Fibroblast of lung (primary cell): Measurements from ENCODE around the gene CST3. TPM values are rescaled to one million over a fixed set of nuclear protein-coding genes. Genes with fewer than 3 reads are reported as not detected.

Source experiments
- DNase-seq, 2 donors: peaks; one replicate each; pipeline versions ENCODE4 v3.0.0 to v3.0.0-alpha.2; 2010; ENCODE audit warnings: low read depth in 2 of 2
- H2AFZ ChIP-seq: 2 replicates; pipeline ENCODE4 v1.5.1; 2012; ENCODE audit warnings: low read length, control low read depth, inconsistent platforms
- H3K27ac ChIP-seq: 2 replicates; pipeline ENCODE4 v1.5.1; 2011; ENCODE audit warnings: low read length, control low read depth; ENCODE audit not compliant: insufficient read depth
- H3K27me3 ChIP-seq: 2 replicates; pipeline ENCODE4 v1.5.1; 2011; ENCODE audit warnings: mild to moderate bottlenecking, low read length; ENCODE audit not compliant: control insufficient read depth, insufficient read depth
- H3K36me3 ChIP-seq: 2 replicates; pipeline ENCODE4 v1.5.1; 2011; ENCODE audit warnings: low read length; ENCODE audit not compliant: control insufficient read depth, insufficient read depth
- H3K4me1 ChIP-seq: 2 replicates; pipeline ENCODE4 v1.5.1; 2011; ENCODE audit warnings: low read length; ENCODE audit not compliant: control insufficient read depth, insufficient read depth; ENCODE audit errors: extremely low read depth
- H3K4me2 ChIP-seq: 2 replicates; pipeline ENCODE4 v1.5.1; 2011; ENCODE audit warnings: low read length, control low read depth; ENCODE audit not compliant: insufficient read depth; ENCODE audit errors: extremely low read depth
- H3K4me3 ChIP-seq, 4 experiments: fragments of 200-600 bp in 1 of 4; sonication (generic) in 1 of 4; replicated peaks in 1 of 4; 2 replicates each; pipeline ENCODE4 v1.5.1; 2011 to 2016; ENCODE audit warnings: low read length in 4 of 4, low read depth in 3 of 4, mild to moderate bottlenecking in 3 of 4, control low read depth in 2 of 4, inconsistent platforms in 1 of 4, mixed read lengths in 1 of 4; ENCODE audit not compliant: insufficient read depth in 1 of 4; ENCODE audit errors: control extremely low read depth in 1 of 4
- H3K79me2 ChIP-seq: 2 replicates; pipeline ENCODE4 v1.5.1; 2012; ENCODE audit warnings: mild to moderate bottlenecking, low read length, inconsistent platforms; ENCODE audit not compliant: control insufficient read depth, insufficient read depth
- H3K9ac ChIP-seq: 2 replicates; pipeline ENCODE4 v1.5.1; 2011; ENCODE audit warnings: mild to moderate bottlenecking, low read length, control low read depth; ENCODE audit not compliant: insufficient read depth
- H3K9me3 ChIP-seq: 2 replicates; pipeline ENCODE4 v1.5.1; 2012; ENCODE audit warnings: low read depth, low read length; ENCODE audit not compliant: control insufficient read depth, insufficient read depth
- H4K20me1 ChIP-seq: 2 replicates; pipeline ENCODE4 v1.5.1; 2011; ENCODE audit warnings: low read length; ENCODE audit not compliant: control insufficient read depth, insufficient read depth; ENCODE audit errors: extremely low read depth
- CTCF ChIP-seq, 2 donors: IDR thresholded peaks in 1 of 2; conservative IDR thresholded peaks in 1 of 2; 1 replicate in 1 of 2; 2 replicates in 1 of 2; pipeline ENCODE4 v1.5.1; 2011 to 2012; ENCODE audit warnings: low read length in 2 of 2, control low read depth in 1 of 2, inconsistent platforms in 1 of 2, low read depth in 1 of 2, mild to moderate bottlenecking in 1 of 2
- EZH2 ChIP-seq: IDR thresholded peaks from 2 replicates; pipeline ENCODE4 v1.5.1; 2012; ENCODE audit warnings: low read length, control low read depth, mild to moderate bottlenecking; ENCODE audit errors: missing control alignments
- polyA plus RNA-seq, 2 donors: library from polyadenylated mRNA; depleted of rRNA in 1 of 2; stranded (reverse) in 1 of 2; unstranded in 1 of 2; fragments of >200 nt; gene quantifications; 2 replicates each; pipeline ENCODE4 v1.2.1, GENCODE V29; 2011 to 2012; ENCODE audit warnings: missing spikeins in 1 of 2
- total RNA-seq: library from RNA; depleted of rRNA; stranded (reverse); fragments of >200 nt; gene quantifications from 2 replicates; pipeline ENCODE4 v1.2.1, GENCODE V29; 2014

Gene CST3
- total and polyA plus RNA-seq, 2 donors (not counting 1 experiment from before 2014, with no cell fraction given), result 136 to 162 TPM

DNA sequence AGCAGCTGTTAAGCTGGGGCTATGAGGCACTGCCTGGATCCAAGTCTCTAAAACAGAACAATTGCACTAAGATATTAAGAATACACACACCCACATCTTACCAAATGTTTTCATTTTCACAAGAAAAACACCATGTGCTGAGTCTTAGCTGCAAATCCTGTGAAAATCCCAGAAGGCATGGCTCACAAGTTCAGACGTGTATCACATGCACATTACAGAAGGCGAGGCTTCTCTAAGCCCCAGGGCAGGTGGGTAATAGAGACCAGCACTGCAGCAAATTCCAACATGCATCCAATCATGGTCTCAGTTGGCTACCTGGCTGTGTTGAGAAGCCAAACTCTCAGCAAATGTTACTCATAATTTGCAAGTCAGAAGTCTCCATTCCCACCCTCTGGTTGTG, 16.2 kb upstream of the CST3 start:
- Histone ChIP-seq H2AFZ (no peak overlapping the region), H3K79me2 (no peaks in the 10 kb centered on the region), H3K9me3 (no peaks in the 10 kb centered on the region), H4K20me1 (no peaks in the 10 kb centered on the region), H3K9ac (no peak overlapping the region), H3K4me2 (no peak overlapping the region), H3K36me3 (no peaks in the 10 kb centered on the region), H3K27me3 (no peaks in the 10 kb centered on the region), H3K27ac (no peak overlapping the region), H3K4me1 (no peaks in the 10 kb centered on the region), H3K4me3 (no peak overlapping the region)
- DNase-seq, result no peak
- TF ChIP-seq CTCF (conservative IDR thresholded peaks at IDR 0.05 in 1 of 2, IDR thresholded peaks at IDR 0.05 in 1 of 2; ENCODE audit: low read depth in 1 of 2, low read length in 2 of 2) (no peak), EZH2 (no peak)

DNA sequence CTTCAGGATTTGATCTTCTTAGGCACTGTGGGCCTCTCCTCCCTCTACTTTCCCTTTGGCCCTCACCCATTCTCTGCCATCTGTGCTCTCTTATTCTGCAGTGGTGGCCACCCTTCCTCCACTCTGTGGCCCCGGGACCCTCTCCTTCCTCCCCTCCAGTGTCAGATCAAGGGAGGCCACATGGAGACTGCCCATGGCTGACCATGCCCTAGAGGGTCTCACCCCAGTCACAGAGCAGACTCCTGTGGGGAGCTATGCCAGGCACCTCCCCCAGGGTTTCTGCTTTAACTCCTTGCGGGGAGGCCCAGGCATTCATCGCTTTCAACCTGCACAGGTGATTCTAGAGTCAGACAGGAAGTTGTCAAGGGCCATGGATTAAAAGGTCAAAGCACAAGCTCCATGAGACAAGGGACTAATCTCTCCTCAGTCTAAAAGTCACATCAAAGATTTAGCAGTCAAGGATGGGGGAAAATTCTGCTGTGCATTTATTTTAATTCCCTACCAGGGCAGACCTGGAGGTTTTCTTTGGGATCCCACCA, 15.7 kb upstream of the CST3 start:
- no peaks in the 10 kb centered on the region for H3K4me1 ChIP-seq
- TF ChIP-seq CTCF (conservative IDR thresholded peaks at IDR 0.05 in 1 of 2, IDR thresholded peaks at IDR 0.05 in 1 of 2; ENCODE audit: low read depth in 1 of 2, low read length in 2 of 2), result no peak

GRCh38 chr20:23652926-23653325, 15.2 kb upstream of the CST3 start:
- Histone ChIP-seq H3K9ac (no peak overlapping the region), H3K79me2 (no peaks in the 10 kb centered on the region)

More for the DNA sequence above, 15.7 kb upstream of the CST3 start:
- Histone ChIP-seq H3K27me3 (no peaks in the 10 kb centered on the region), H3K79me2 (no peaks in the 10 kb centered on the region), H3K9me3 (no peaks in the 10 kb centered on the region), H3K4me2 (no peak overlapping the region), H2AFZ (no peak overlapping the region), H4K20me1 (no peaks in the 10 kb centered on the region), H3K4me3 (no peak overlapping the region), H3K27ac (no peak overlapping the region), H3K9ac (no peak overlapping the region), H3K36me3 (no peaks in the 10 kb centered on the region)
- no peak for DNase-seq

More at GRCh38 chr20:23652926-23653325, 15.2 kb upstream of the CST3 start:
- H3K27ac ChIP-seq, result no peak overlapping the region
- H3K4me1 ChIP-seq, result no peaks in the 10 kb centered on the region
- no peaks in the 10 kb centered on the region for H4K20me1 ChIP-seq
- no peaks in the 10 kb centered on the region for H3K36me3 ChIP-seq
- no peaks in the 10 kb centered on the region for H3K27me3 ChIP-seq
- no peak for DNase-seq
- H2AFZ ChIP-seq, result no peak overlapping the region
- TF ChIP-seq CTCF (conservative IDR thresholded peaks at IDR 0.05 in 1 of 2, IDR thresholded peaks at IDR 0.05 in 1 of 2; ENCODE audit: low read depth in 1 of 2, low read length in 2 of 2) (no peak), EZH2 (no peak)
- no peak overlapping the region for H3K4me3 ChIP-seq
- H3K9me3 ChIP-seq, result no peaks in the 10 kb centered on the region
- H3K4me2 ChIP-seq, result no peak overlapping the region
